T-helper 9 cell (primary cell): ENCODE data around the gene SDC4.

Experiments used
- DNase-seq: peaks from one replicate; pipeline ENCODE4 v3.0.0-alpha.2; 2020

SDC4 gene

DNA sequence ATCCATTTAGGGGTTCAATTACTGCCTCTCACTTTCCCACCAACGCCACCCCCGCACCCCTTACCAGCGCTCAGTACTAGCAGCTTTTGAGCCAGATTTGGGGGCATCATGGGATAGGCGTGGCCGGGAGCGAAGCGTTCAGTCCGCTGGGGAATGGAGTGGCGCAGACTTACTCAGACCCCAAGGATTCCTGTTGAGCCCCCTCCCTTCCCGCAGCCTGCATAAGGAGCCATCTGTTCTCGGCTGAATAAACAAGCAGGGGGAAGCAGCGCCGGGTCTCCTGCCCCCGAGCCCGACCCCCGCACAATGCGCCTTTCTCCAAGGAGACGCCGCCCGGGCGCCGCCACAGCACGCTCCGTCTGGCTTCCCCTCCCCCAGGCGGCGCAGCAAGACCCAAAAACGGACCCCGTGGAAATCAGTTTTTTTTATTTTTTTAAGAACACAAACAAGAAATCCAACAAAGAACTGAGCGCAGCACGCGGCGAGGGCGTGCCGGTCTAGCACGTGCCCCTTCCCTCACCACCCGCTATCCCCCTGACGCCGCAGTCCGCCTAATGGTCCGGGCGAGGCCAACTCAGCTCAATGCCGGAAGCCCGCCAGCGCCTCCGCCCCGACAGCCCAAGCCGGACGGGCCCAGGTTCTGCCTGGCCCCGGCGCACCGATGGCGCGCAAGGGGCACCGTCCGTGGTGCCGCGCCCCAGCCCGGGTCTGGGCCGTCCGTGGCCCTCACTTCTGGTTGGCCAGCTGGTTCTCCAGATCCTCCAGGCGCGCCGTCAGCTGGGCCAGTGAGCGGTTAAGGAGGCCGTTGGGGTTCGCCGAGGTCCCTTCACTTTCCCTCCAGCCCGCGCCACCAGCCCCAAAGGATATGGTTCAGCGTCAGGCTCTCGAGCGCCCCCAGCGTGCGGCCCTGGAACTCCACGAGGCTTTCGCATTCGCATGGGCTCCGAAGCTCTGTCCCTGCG lies 54.9 kb downstream of the SDC4 start:
- peak; percentile 76 for DNase-seq

DNA sequence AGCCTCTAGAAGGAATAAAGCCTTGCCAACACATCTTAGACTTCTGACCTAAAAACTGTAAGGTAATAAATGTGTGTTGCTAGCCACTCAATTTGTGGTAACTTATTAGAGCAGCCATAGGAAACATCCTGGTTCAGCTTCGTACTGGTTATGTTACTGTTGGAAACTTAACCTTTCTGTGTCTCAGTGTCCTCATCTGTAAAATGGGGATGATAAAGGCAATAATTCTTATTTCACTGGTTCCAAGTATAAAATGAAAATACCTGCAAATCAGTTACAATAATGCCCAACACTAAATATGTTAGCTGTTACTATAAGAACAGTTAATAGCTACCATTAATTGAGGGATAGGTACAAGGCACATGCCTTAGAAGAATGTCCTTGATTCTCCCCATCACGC lies 55.9 kb downstream of the SDC4 start:
- no peak for DNase-seq

DNA sequence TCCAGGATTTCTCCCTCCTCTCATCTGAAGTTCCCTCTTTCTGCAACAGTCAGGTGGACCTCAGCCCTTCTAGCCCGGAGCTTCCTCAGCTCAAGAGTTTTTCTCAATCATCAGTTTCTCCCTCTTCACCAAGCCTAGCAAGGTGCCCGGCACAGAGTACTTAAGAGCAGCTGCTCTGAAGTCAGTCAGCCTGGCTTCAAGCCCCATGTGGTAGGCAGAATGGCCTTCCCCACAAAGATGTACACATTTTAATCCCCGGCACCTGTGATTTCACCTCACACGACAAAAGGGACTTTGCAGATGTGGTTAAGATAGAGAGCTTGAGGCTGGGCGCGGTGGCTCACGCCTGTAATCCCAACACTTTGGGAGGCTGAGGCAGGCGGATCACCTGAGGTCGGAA lies 56.7 kb downstream of the SDC4 start:
- no peak for DNase-seq

DNA sequence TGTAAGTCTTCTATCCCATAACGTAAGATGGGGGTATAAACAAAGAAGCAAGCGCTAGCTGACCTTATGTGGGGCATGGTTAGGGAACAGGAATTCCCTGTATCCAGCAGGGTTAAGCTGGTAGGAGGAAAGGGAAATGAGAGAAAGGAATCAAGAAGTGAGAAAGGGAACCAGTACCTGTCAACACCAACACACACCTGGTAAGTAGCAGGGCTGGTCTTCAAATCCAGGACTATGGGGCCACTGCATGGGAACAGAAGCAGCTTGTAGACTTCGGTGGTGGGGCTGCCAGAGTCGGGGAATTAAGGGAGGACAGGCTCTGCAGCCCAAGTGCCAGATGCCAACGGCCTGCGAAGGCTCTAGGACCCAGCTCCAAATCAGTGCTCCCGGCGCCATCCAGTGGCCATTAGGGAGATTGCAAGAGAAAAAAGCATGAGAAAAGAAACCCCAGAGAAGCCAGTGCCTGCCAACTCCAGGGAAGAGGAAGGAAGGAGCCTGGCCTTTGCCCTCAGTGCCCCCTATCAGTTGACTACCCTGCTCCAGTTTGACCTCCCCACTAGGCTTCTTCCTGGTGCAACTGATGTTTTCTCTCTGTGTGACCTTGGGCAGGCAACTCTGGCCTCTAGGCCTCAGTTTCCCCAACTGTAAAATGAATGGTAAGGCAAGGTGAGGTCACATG lies 57.4 kb downstream of the SDC4 start:
- peak; percentile 47 for DNase-seq

DNA sequence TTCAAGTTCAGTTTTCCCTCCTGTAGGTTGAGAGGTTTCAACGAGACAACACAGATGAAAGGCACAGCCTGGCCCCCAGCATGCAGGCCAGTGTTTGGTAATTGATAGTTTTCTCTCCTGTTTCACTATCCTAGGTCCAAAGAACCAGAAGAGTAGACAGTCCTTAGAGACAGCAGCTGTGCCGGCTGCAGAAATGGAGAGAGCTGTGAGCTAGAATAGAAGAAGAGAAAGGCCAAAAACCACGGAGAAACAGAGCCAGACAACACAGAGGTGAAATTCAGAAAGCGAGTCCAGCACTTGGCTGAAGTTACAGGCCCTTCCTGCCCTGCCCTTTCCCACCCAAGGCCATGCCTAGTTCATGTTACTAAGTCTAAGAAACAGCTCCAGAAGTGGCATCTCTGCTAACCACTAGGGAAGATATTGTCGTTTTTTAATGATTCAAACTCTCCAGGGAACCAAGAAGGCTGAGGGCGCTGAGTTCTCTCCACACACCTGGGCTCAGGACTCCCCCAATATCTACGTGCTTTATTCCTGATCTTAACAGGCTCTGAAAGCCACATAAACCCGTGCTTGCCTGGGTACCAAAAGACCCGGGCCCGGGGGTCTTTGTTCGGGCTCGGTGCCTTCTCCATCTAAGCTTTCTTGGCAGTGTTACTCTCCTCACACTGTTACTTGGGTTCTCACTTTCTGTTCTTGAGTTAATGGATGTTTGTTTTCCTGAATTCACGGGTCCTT lies 58.1 kb downstream of the SDC4 start:
- DNase-seq = no peak

DNA sequence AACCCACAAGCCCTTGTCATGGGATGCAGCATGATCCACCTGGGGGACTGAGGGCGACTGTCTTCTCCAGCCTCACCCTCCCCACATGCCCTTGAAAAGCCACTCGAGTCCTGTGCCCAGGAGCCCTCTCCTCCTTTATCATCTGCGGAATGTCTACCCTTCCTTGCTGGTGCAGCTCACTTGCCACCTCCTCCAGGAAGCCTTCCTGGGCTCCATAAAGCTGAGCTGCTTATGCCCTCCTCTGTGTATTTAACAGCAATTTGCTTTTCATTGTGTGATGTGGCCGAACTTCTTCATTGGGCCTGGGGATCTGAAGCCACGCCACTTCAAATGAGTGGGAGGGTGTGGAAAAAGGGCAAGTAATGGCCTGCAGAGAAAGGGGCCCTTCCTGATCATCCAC lies 59.4 kb downstream of the SDC4 start:
- no peak for DNase-seq

DNA sequence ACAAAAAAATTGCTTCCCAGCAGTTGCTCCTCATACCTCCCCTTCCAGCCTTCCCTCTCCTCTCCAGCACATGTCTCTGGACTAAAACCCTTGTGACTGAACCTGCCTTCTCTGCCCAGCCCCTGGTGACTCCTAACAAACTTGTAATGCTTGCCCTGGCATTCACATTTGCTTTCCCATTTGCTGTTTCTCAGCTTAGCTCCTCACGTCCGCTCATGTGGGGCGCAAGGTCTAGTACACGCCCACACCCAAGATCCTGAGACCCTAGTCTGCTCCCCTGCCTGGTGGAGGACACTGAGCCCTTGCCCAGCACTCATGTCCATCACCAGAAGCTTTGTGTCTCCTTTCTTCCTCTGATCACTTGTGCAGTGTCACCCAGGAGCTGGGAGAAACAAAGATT lies 59.8 kb downstream of the SDC4 start:
- no peak for DNase-seq

DNA sequence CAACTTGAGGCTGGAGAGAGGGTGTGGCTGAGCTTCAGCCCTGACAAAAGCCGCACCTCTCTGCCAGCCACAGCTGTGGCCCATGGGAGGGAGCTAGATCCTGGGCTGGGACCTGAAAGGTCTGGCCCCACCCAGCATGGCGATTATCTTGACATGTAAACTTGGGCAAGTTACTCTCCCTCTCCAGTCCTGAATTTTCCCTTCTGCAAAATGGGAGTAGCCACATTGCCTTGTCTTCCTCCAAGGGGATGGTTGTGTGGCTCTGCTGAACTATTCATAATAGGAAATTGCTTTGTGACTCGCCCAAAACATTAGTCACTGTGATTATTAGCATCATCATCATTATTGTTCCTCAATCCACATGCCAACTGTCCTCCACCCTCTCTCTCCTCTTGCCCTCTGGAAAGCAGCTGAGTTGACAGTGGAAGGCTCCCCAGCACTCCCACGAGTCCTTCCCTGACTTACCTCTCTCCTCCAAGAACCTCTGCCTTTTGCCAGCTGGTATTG lies 64.6 kb downstream of the SDC4 start:
- no peak for DNase-seq

DNA sequence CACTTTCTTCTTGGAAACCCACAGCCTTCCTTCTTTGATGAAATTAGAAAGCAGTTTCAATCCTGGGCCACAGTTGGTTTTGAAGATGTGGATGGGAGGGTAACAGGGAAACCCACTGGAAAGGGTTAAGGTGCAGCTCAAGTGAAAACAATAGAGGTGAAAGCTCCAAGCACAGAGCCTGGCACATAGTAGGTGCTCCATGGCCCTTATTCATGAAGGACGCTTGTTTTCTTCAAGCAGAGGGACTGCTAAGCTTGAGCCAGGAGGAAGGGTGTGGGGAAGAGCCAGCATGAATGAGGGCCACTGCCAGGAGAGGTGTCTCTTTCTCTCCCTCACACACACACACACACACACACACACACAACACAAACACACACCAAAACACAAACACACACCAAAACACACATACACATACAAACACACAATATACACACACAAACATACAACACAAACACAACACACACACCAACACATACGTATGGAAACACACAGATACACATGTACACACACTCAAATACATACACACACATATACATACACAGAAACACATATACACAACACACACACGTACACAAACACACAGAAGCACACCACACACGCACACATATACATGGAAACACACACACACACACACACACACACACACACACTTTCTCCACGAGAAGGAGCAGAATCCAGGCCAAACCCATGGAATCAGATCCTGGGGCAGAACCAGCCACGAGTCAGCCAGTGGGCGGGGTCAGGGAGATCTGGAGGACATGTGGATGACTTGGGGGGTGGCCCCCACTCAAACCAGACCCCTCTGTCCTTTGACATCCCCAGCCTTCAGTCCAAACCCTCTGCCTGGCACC lies 65.3 kb downstream of the SDC4 start:
- no peak for DNase-seq

DNA sequence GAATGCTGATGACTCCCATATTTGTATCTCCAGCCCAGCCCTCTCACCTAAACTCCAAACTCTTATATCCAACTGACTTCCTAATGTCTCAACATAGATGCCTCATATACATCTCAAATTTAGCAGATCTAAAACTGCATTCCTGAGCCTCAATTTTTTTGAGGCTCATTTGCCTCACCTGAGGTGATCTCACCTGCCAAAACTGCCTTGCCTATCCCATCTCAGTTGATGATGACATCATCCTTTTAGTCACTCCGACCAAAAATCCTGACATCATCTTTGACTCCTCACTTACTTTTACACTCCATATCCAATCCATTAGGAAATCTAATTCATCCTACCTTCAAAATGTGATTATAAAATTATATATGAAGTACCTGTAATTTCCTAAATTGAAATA lies 68.2 kb downstream of the SDC4 start:
- DNase-seq = no peak

DNA sequence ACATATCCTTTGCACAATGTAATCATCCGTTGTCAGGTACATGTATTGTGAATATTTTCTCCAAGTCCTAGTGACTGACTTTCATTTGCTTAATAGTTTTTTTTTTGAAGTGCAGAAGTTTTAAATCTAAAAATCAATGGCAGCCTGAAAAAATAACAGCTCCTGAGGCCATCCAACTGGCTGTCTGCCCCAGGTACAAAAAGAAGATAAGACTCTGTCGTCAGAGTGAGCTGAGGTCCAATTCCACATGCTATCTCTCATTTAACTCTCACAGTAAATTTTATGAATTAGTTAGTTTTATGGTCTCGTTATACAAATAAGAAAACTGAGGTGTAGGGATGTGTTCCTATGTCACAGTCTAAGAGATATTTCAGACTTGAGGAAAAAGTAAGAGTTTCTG lies 72.9 kb downstream of the SDC4 start:
- DNase-seq = no peak
